Activated naive CD4-positive, alpha-beta T cell treated with anti-CD3 and anti-CD28 coated beads, Interleukin-2, amount 50 U/mL, for 72 hours (primary cell): ENCODE results near the gene RASA1. TPM values are rescaled to one million over a fixed set of nuclear protein-coding genes. Genes with fewer than 3 reads are reported as not detected.

Source experiments
- ATAC-seq, 2 donors: fragments of 150-1000 bp; cut with Tn5 transposase; 2 replicates each; pipeline ENCODE4 v1.10.0; 2021; ENCODE audit warnings: mild to moderate bottlenecking in 2 of 2, moderate library complexity in 2 of 2
- DNase-seq, 2 donors: peaks; one replicate each; pipeline ENCODE4 v3.0.0; 2021 to 2022; ENCODE audit warnings: low spot score in 2 of 2
- H3K27ac Mint-ChIP-seq, 2 donors: one replicate each; pipeline ENCODE4 v1.8.0; 2022; ENCODE audit warnings: mild to moderate bottlenecking in 2 of 2, mixed read lengths in 2 of 2
- H3K36me3 Mint-ChIP-seq, 2 donors: one replicate each; pipeline ENCODE4 v1.8.0; 2022; ENCODE audit warnings: mixed read lengths in 2 of 2
- H3K9me3 Mint-ChIP-seq, 2 donors: one replicate each; pipeline ENCODE4 v1.8.0; 2022; ENCODE audit warnings: mixed read lengths in 2 of 2
- total RNA-seq, 2 donors: library from RNA; stranded (reverse); gene quantifications; one replicate each; pipeline ENCODE4 v1.2.3, GENCODE V29; 2022

RASA1 gene
- total RNA-seq, 2 donors from 2014 or later = 16.9 to 22.9 TPM

- Mint-ChIP-seq H3K27ac (no peak overlapping the region), H3K36me3 (no peaks in the 10 kb centered on the region), H3K9me3 (no peaks in the 10 kb centered on the region)
- ATAC-seq (no peak), DNase-seq (no peak)
These were observed 170.0 kb downstream of the RASA1 start for GRCh38 chr5:87437724-87438123.

DNA sequence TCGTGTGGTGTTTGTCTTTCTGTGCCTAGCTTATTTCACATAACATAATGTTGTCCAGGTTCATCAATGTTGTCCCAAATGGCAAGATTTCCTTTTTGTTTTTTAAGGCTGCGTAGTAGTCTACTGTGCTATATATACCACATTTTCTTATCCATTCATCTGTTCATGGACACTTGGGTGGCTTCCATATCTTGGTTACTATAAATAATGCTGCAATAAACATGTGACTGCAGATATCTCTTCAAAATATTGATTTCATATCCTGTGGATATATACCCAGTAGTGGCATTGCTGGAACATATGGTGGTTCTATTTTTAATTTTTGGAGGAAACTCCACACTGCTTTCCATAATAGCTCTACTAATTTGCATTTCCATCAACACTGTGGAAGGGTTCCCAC is 170.5 kb downstream of the RASA1 start:
- DNase-seq (no peak), ATAC-seq (no peak)
- no peaks in the 10 kb centered on the region for H3K9me3 Mint-ChIP-seq
- H3K27ac Mint-ChIP-seq = no peak overlapping the region
- no peaks in the 10 kb centered on the region for H3K36me3 Mint-ChIP-seq

Other genes starting within 250 kb of the RASA1 start
- 100 to 1,000 TPM in 1 of 2 donors, 10 to 100 TPM in 1; 60.5 to 108 TPM for gene CCNH, start 145.0 kb downstream of the RASA1 start, total RNA-seq